Measurements from ENCODE around the gene TLR3.

The TLR3 gene

GRCh38 chr4:186107947-186108346 is 39.0 kb downstream of the TLR3 start:
- DNase-seq = no peak

GRCh38 chr4:186108391-186108790 is 39.4 kb downstream of the TLR3 start:
- DNase-seq = no peak

GRCh38 chr4:186109245-186109644 is 40.3 kb downstream of the TLR3 start:
- DNase-seq = no peak

GRCh38 chr4:186116697-186117096 is 47.7 kb downstream of the TLR3 start:
- no peak for DNase-seq

- no peak for DNase-seq
Observed at GRCh38 chr4:186118582-186118981, 49.6 kb downstream of the TLR3 start.

GRCh38 chr4:186121057-186121456 is 52.1 kb downstream of the TLR3 start:
- no peak for DNase-seq

- no peak for DNase-seq
Observed at GRCh38 chr4:186128842-186129241, 59.9 kb downstream of the TLR3 start.

- DNase-seq = no peak
Observed at GRCh38 chr4:186131935-186132334, 63.0 kb downstream of the TLR3 start.

GRCh38 chr4:186132577-186133242 is 63.8 kb downstream of the TLR3 start:
- no peak for DNase-seq

GRCh38 chr4:186134257-186134656 is 65.3 kb downstream of the TLR3 start:
- DNase-seq = no peak

GRCh38 chr4:186134861-186135260 is 65.9 kb downstream of the TLR3 start:
- DNase-seq = no peak

GRCh38 chr4:186137196-186137794 is 68.3 kb downstream of the TLR3 start:
- no peak for DNase-seq
